GM21576 (cell line): ENCODE measurements around the gene PRSS56.

Experiments used
- ATAC-seq: cut with Tn5 transposase; IDR thresholded peaks from one replicate; pipeline ENCODE4 v1.9.1; 2021; ENCODE audit warnings: mild to moderate bottlenecking, moderate library complexity; ENCODE audit not compliant: unreplicated experiment

The PRSS56 gene

DNA sequence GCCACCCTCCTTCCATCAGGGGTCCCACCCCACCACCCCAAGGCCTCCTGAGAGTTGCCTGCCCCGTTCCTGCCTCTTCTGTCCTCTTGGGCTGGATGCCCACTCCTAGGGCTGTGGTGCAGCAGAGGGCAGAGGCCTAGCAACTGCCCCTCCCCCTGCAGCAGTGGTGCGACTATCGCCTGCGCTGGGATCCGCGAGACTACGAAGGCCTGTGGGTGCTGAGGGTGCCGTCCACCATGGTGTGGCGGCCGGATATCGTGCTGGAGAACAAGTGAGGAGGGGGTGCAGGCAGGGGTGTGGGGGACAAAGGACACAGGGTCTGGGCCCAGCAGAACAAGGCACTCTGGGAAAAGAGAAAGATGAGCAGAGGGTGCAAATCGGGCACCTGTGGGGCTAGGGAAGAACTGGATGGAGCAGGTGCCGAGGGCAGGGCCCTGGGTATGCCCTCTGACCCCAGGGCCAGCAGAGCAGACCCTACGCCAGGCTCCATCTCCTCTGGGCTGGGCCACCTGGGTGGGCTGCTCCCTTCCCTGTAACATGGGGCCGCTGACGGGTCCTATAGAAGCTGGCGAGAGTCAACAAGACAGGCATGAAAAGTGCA lies 20.4 kb downstream of the PRSS56 start:
- ATAC-seq: no peak

- no peak for ATAC-seq
Measured at GRCh38 chr2:232541195-232541960, 21.2 kb downstream of the PRSS56 start.

DNA sequence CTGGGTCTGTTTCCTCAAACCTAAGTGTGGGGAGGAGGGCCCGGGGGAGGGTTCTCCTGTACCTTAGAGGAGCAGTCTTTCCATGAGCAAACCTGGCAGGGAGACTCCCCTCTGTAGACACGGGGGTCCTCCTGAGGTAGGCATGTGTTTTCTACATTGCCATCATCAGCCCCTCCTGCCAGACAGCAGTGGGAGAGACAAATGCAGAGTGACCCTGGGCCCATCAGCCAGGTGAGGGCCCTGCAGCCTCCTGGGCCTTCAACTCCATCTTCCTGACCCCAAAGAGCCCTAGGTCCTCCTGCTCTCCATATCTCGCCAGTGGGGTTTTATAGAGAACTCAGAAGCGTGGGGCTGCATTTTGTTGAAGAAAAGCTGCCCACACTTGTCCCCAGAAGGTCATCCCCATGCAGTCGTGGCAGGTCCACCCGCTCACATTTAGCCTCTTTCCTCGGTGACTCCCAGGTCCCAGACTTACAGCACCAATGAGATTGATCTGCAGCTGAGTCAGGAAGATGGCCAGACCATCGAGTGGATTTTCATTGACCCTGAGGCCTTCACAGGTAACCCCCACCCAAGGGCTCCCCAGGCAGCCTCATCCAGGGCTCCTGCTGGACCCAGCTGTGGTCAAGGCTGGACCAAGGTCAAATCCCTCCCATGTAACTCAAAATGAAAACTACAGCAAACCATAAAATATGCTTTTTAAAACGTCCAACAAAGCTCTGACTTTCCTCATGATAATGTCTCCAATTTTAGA lies 21.9 kb downstream of the PRSS56 start:
- ATAC-seq: no peak

DNA sequence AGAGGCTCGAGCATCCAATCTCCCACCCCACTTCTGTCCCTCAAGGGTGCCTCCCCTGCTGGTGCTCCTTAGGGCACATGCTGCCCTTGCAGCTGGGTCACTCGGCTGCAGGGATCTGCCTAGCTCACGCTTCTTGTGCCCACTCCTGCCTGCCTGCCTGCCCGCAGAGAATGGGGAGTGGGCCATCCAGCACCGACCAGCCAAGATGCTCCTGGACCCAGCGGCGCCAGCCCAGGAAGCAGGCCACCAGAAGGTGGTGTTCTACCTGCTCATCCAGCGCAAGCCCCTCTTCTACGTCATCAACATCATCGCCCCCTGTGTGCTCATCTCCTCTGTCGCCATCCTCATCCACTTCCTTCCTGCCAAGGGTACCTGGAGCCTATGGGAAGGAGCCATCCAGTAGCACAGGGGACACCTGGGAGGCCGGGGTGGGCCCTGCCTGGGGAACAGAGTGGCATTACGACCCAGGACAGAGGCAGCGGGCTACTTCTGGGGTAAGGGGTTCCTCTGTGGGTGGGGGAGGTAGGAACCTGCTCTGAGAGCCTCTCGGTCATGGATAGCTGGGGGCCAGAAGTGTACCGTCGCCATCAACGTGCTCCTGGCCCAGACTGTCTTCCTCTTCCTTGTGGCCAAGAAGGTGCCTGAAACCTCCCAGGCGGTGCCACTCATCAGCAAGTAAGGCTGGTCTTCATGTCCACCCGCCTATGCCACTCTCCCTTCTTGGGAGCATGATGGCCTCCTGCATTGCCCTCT lies 22.7 kb downstream of the PRSS56 start:
- ATAC-seq: no peak

- no peak for ATAC-seq
Measured at GRCh38 chr2:232543491-232543890, 23.3 kb downstream of the PRSS56 start.

- no peak for ATAC-seq
Measured at GRCh38 chr2:232543928-232544631, 23.9 kb downstream of the PRSS56 start.

GRCh38 chr2:232544674-232545073 lies 24.5 kb downstream of the PRSS56 start:
- no peak for ATAC-seq

DNA sequence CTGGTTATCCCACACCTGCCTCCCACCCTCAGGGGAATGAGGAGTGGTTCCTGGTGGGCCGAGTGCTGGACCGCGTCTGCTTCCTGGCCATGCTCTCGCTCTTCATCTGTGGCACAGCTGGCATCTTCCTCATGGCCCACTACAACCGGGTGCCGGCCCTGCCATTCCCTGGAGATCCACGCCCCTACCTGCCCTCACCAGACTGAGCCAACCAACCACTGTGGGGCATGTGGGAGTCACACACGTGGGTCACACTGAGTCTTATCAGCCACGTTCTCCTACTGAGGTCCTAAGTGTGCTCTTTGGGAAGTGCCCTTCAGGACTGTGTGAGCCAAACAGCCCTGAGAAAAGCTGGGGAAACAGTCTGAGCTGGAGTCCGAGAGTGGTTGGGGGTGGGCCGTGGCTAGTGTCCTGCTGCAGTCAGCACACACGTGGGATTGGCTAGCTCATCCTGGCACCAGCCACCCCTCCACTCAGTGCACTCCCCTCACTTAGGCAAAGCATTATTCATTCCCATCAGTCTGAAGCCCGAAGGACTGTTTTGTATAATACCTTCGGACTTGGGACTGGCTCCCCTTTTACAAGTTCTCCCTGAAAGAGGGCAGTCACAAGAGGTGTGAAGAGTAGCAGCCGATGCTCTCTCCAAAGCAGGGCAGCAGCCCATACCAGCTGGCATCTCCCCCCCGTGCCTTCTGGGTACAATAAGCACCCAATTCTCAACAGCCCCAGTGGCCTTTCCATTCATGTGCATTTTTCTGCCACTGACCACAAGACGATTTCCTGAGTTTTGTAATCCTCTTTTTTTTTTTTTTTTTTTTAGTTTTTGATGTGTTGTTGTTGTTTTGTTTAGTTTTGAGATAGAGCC lies 25.6 kb downstream of the PRSS56 start:
- ATAC-seq: no peak

DNA sequence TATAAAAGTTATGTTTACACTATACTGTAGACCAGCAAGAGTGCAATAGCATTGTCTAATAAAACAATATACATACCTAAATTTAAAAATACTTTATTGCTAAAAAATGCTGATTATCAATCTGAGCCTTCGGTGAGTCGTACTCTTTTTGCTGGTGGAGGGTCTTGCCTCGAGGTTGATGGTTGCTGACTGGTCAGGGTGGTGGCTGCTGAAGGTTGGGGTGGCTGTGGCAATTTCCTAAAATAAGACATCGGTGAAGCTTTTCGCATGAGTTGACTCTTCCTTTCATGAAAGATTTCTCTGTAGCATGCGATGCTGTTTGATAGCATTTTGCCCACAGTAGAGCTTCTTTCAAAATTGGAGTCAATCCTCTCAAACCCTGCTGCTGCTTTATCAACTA lies 27.8 kb downstream of the PRSS56 start:
- no peak for ATAC-seq

- ATAC-seq: no peak
Measured at GRCh38 chr2:232549655-232550353, 29.6 kb downstream of the PRSS56 start.

- ATAC-seq: peak; percentile 94
Measured at GRCh38 chr2:232550354-232551249, 30.4 kb downstream of the PRSS56 start, which contains the start of the genes EIF4E2 and TIGD1. TSS of gene EIF4E2 (plus strand) at chr2:232550689. CDS start at chr2:232550725, 36 bp downstream. TSS of gene TIGD1 (minus strand) at chr2:232550557. CDS start at chr2:232549882, 675 bp downstream.

DNA sequence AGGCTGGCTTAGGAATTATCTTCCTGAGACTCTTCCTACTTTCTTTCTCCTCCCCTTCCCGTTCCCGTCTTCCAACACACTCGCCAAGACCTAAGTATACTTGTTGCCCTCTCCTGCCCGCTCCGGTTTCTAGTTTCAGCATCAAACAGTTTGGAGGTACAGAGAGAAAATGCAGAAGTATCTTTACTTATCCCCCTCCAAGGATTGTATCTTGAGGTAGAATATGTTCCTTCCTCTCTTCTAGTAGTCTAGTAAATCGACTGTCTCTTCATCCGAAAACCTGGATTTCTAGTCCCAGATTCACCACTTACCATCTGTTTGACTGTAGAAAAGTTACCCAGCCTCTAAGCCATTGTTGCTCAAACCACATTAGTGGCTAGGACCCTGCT lies 31.1 kb downstream of the PRSS56 start:
- ATAC-seq: no peak

DNA sequence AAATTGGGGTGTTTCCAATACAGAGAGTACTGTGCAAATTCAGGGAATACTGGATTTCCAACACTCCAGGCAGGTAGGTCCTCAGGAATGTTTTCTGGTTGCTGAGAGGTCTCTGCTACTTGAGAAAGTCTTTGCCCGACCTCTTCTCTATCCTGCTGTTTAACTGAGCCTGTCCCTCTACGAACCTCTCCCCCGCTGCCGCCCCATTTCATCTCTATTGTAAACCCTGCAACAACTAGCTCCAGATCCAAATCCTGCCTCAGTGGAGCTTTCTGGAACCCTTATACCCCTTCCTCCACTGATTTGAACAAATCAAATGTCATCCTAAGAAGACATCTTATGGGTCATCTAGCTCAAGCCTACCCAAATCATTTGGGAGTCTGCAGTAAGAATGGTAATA lies 31.6 kb downstream of the PRSS56 start:
- no peak for ATAC-seq

DNA sequence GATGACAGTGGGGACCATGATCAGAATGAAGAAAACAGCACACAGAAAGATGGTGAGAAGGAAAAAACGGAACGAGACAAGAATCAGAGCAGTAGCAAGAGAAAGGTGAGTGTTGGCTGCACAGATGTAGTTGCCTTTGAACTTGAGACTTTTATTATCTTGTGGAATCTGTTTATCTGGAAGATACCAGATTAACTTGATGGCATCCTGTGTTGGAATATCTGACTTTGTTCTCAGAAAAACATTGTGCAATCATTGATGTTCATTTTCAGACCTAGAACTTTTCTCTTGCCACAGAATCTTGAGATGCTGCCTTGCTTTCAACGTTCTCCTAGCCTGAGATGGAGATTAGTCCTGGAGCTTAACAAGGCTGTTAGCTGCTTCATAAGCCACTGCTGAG lies 36.2 kb downstream of the PRSS56 start:
- no peak for ATAC-seq

- ATAC-seq: no peak
Measured at GRCh38 chr2:232562515-232563151, 42.4 kb downstream of the PRSS56 start.

- no peak for ATAC-seq
Measured at GRCh38 chr2:232563580-232563979, 43.4 kb downstream of the PRSS56 start.

DNA sequence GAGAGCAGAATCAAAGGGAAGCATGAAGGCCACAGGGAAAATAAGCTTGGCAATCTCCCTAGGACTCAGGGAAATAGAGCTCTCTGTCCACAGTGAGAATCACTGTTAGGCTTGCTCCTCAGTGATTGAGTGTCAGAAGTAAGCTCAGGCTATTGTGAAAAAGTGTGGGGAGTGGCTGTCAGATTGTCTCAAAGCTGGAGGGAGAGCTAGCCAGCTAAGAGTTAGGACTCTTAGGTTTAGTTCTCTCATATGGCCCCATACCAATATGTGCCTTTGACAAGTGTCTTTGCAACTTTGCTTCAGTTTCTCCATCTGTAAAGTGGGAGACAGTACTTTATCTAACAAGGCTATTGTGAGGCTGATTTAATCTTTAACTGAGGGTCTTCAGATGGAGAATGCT lies 47.5 kb downstream of the PRSS56 start:
- no peak for ATAC-seq
